Activated naive CD4-positive, alpha-beta T cell treated with anti-CD3 and anti-CD28 coated beads, Interleukin-2, amount 50 U/mL, for 16 hours (primary cell): ENCODE results near the gene REEP5.
"Not testable (repeated sequence)": the region's sequence is repeated elsewhere in the genome, so short reads cannot be mapped to it uniquely, and the experiment has no call there.

Source experiments
- DNase-seq: peaks from one replicate; pipeline ENCODE4 v3.0.0-alpha.2; 2020

REEP5 gene

GRCh38 chr5:112931473-112931872 lies 9.4 kb upstream of the REEP5 start:
- DNase-seq, result no peak

- no peak for DNase-seq
Measured at GRCh38 chr5:112930082-112930344, 8.0 kb upstream of the REEP5 start.

- DNase-seq, result no peak
Measured at GRCh38 chr5:112929336-112930081, 7.5 kb upstream of the REEP5 start.

GRCh38 chr5:112923988-112924387 lies 2.0 kb upstream of the REEP5 start:
- no peak for DNase-seq

- no peak for DNase-seq
Measured at GRCh38 chr5:112923148-112923917, 1.3 kb upstream of the REEP5 start.

GRCh38 chr5:112921026-112921832 lies 798 bp downstream of the REEP5 start:
- DNase-seq, result peak; percentile 61

- DNase-seq, result no peak
Measured at GRCh38 chr5:112919972-112920371, 2.1 kb downstream of the REEP5 start.

- no peak for DNase-seq
Measured at GRCh38 chr5:112918679-112919078, 3.3 kb downstream of the REEP5 start.

GRCh38 chr5:112918136-112918535 lies 3.9 kb downstream of the REEP5 start:
- DNase-seq, result no peak

GRCh38 chr5:112917453-112917995 lies 4.5 kb downstream of the REEP5 start:
- DNase-seq, result peak; percentile 22

GRCh38 chr5:112915831-112916230 lies 6.2 kb downstream of the REEP5 start:
- DNase-seq, result no peak

- DNase-seq, result no peak
Measured at GRCh38 chr5:112914584-112914983, 7.4 kb downstream of the REEP5 start.

GRCh38 chr5:112910529-112910928 lies 11.5 kb downstream of the REEP5 start:
- DNase-seq, result no peak

- no peak for DNase-seq
Measured at GRCh38 chr5:112908854-112909253, 13.2 kb downstream of the REEP5 start.

GRCh38 chr5:112907166-112907631 lies 14.8 kb downstream of the REEP5 start:
- DNase-seq, result no peak

GRCh38 chr5:112906637-112907036 lies 15.4 kb downstream of the REEP5 start:
- DNase-seq, result no peak

GRCh38 chr5:112904996-112905395 lies 17.0 kb downstream of the REEP5 start:
- not testable (repeated sequence) for DNase-seq

GRCh38 chr5:112902561-112902960 lies 19.5 kb downstream of the REEP5 start:
- DNase-seq, result no peak

- no peak for DNase-seq
Measured at GRCh38 chr5:112895682-112896081, 26.3 kb downstream of the REEP5 start.

- DNase-seq, result no peak
Measured at GRCh38 chr5:112892776-112893175, 29.3 kb downstream of the REEP5 start.

GRCh38 chr5:112892066-112892465 lies 30.0 kb downstream of the REEP5 start:
- not testable (repeated sequence) for DNase-seq

- no peak for DNase-seq
Measured at GRCh38 chr5:112886975-112887374, 35.1 kb downstream of the REEP5 start.

- DNase-seq, result no peak
Measured at GRCh38 chr5:112885001-112885400, 37.0 kb downstream of the REEP5 start.
